ENCODE measurements around the gene COX19. TPM values are rescaled to one million over a fixed set of nuclear protein-coding genes. Genes with fewer than 3 reads are reported as not detected.
A peak's percentile ranks its signal among the peaks of the same experiment; 100 is the strongest.

Gene COX19
- total RNA-seq (2013) = 18.4 TPM
- polyA plus RNA-seq (10 to 100 TPM in 1 of 3 donors, 1 to 10 TPM in 2; 7.4 to 15.0 (median 7.6) TPM), polyA minus RNA-seq (16.2 and 16.6 TPM in 2 replicates), total RNA-seq (13.7 to 77.8 (median 47.2) reads per million in 11 experiments)

GRCh38 chr7:974820-975681 lies at the start of gene COX19:
Gene COX19, minus strand, starts transcription at chr7:975549. Its CDS starts 40 bp downstream, at chr7:975509.
- peak within 1 kb of the TSS; percentile 96 to 97 (median 97) for H3K27ac Mint-ChIP-seq

More at GRCh38 chr7:974820-975681, at the start of gene COX19:
- peaks cover 0 to 3% (median 1%) of the 10 kb centered on the region in 3 donors for H3K27me3 Mint-ChIP-seq (ENCODE audit: low read depth in 3 of 3)
- DNase-seq = peak; percentile 92 to 93 (median 93)
- peaks cover 49% of the 10 kb centered on the region for H4K20me1 ChIP-seq (ENCODE audit: insufficient read depth, low read length)
- H3K79me2 ChIP-seq (ENCODE audit: insufficient read depth, low read length) = peaks cover 53% of the 10 kb centered on the region
- no peaks in the 10 kb centered on the region for H3K9me3 ChIP-seq (replicated peaks in 1 of 2; ENCODE audit: control insufficient read depth in 1 of 2, insufficient read depth in 1 of 2, low read length in 2 of 2)
- peak within 1 kb of the TSS; percentile 91 to 95 for H3K4me3 Mint-ChIP-seq
- H3K4me3 ChIP-seq (replicated peaks in 1 of 3; ENCODE audit: low read depth in 2 of 3, low read length in 3 of 3) = peak within 1 kb of the TSS; percentile 85 to 89 (median 87)
- H2AFZ ChIP-seq (ENCODE audit: insufficient read depth, low read depth, low read length, poor library complexity, severe bottlenecking) = peak within 1 kb of the TSS; percentile 53
- H3K4me1 Mint-ChIP-seq = peaks cover 29% of the 10 kb centered on the region
- H3K27me3 ChIP-seq (ENCODE audit: control insufficient read depth in 2 of 2, insufficient read depth in 2 of 2, low read length in 2 of 2) = no peaks in the 10 kb centered on the region
- peaks cover 26 to 31% of the 10 kb centered on the region in 2 donors for H3K36me3 Mint-ChIP-seq
- H3K4me1 ChIP-seq (ENCODE audit: control insufficient read depth in 1 of 2, insufficient read depth in 2 of 2, low read length in 2 of 2) = peaks cover 28 to 29% of the 10 kb centered on the region in 2 donors
- TF ChIP-seq CTCF (IDR thresholded peaks at IDR 0.05) = no peak
- under 1% methylated on average over 76 of the region's 78 CpGs for WGBS (ENCODE audit: insufficient coverage)
- H3K4me2 ChIP-seq (replicated peaks; ENCODE audit: extremely low read depth, low read length, poor library complexity, severe bottlenecking) = peak within 1 kb of the TSS; percentile 71
- peak within 1 kb of the TSS; percentile 92 to 98 for H3K27ac ChIP-seq (ENCODE audit: low read depth in 1 of 2, low read length in 2 of 2)
- H3K36me3 ChIP-seq (replicated peaks in 1 of 2; ENCODE audit: control insufficient read depth in 1 of 2, insufficient read depth in 2 of 2, low read length in 2 of 2) = peaks cover 22 to 34% of the 10 kb centered on the region in 2 donors
- intact Hi-C loops (cut with micrococcal nuclease) = loop anchor here (2.0 to 10.0 kb wide), 5 partner anchors 73 to 187 kb away; partner anchors contain the start of genes GET4 (in 1 of the 2) and ZFAND2A (in 1 of the 2)
- peaks cover 0 to 1% (median 0%) of the 10 kb centered on the region in 7 donors for H3K9me3 Mint-ChIP-seq
- H3K9ac ChIP-seq (ENCODE audit: insufficient read depth, low read length, poor library complexity, severe bottlenecking) = peak within 1 kb of the TSS; percentile 99

All from CD14-positive monocyte (primary cell).